SK-N-SH (cell line): Measurements from ENCODE around the gene FCER2.

Source experiments
- CTCF ChIP-seq: fragments of 200-600 bp; sonication (generic); IDR thresholded peaks from 2 replicates; pipeline ENCODE4 v1.6.1; 2017; ENCODE audit warnings: antibody characterized with exemption, mild to moderate bottlenecking, moderate library complexity
- ELF1 ChIP-seq: IDR thresholded peaks from 2 replicates; pipeline ENCODE4 v1.4.0; 2012
- MEF2A ChIP-seq: IDR thresholded peaks from 2 replicates; pipeline ENCODE4 v1.4.0; 2012; ENCODE audit warnings: low read depth, borderline replicate concordance
- PBX3 ChIP-seq: IDR thresholded peaks from 2 replicates; pipeline ENCODE4; 2012
- RAD21 ChIP-seq: IDR thresholded peaks from 2 replicates; pipeline ENCODE4 v1.6.1; 2012; ENCODE audit warnings: mild to moderate bottlenecking, low read length
- REST ChIP-seq: IDR thresholded peaks from 2 replicates; pipeline ENCODE4 v1.6.1; 2012; ENCODE audit warnings: mild to moderate bottlenecking, low read depth, low read length, moderate library complexity
- RFX5 ChIP-seq: IDR thresholded peaks from 2 replicates; pipeline ENCODE4 v1.6.1; 2012; ENCODE audit warnings: mild to moderate bottlenecking, improper control_type of control experiment, low read length
- SIN3A ChIP-seq: IDR thresholded peaks from 2 replicates; pipeline ENCODE4 v1.6.1; 2012; ENCODE audit warnings: low read depth, mild to moderate bottlenecking, low read length, moderate library complexity, borderline replicate concordance
- TCF12 ChIP-seq: IDR thresholded peaks from 2 replicates; pipeline ENCODE4 v1.4.0; 2012
- USF1 ChIP-seq: IDR thresholded peaks from 2 replicates; pipeline ENCODE4 v1.4.0; 2012; ENCODE audit warnings: low read depth, borderline replicate concordance
- USF2 ChIP-seq: fragments of 150-350 bp; IDR thresholded peaks from 2 replicates; pipeline ENCODE4 v1.6.1; 2017; ENCODE audit warnings: antibody characterized with exemption, low read length, low read depth, borderline replicate concordance

- TF ChIP-seq RAD21 (no peak), CTCF (no peak), TCF12 (no peak), USF2 (no peak), ELF1 (no peak), MEF2A (no peak), SIN3A (no peak), RFX5 (no peak), PBX3 (no peak), USF1 (no peak), REST (no peak)
Observed at GRCh38 chr19:7740682-7741054, 38.7 kb upstream of the FCER2 start.
